SJSA1 (cell line): ENCODE data around the gene FGF4. TPM values are rescaled to one million over a fixed set of nuclear protein-coding genes. Genes with fewer than 3 reads are reported as not detected.
"Not testable (repeated sequence)": the region's sequence is repeated elsewhere in the genome, so short reads cannot be mapped to it uniquely, and the experiment has no call there.

ENCODE experiments used
- DNase-seq, 2 experiments: peaks; one replicate each; pipeline ENCODE4 v3.0.0-alpha.2; 2015 to 2020; ENCODE audit warnings: low spot score in 2 of 2, low read depth in 1 of 2
- H3K27ac ChIP-seq: fragments of 250-450 bp; sonication (Bioruptor Pico); 2 replicates; pipeline ENCODE4 v1.5.1; 2020; ENCODE audit warnings: mild to moderate bottlenecking, moderate library complexity
- H3K27me3 ChIP-seq: fragments of 250-450 bp; sonication (Bioruptor Pico); replicated peaks from 2 replicates; pipeline ENCODE4 v1.5.1; 2020; ENCODE audit warnings: mild to moderate bottlenecking, moderate library complexity
- H3K36me3 ChIP-seq: fragments of 250-450 bp; sonication (Bioruptor Pico); 2 replicates; pipeline ENCODE4 v1.5.1; 2020; ENCODE audit warnings: mild to moderate bottlenecking
- H3K4me1 ChIP-seq: fragments of 250-450 bp; sonication (Bioruptor Pico); replicated peaks from 2 replicates; pipeline ENCODE4 v1.6.1; 2021; ENCODE audit warnings: mild to moderate bottlenecking
- H3K4me3 ChIP-seq: fragments of 250-450 bp; sonication (Bioruptor Pico); 2 replicates; pipeline ENCODE4 v1.5.1; 2020; ENCODE audit warnings: mild to moderate bottlenecking
- H3K9me3 ChIP-seq: fragments of 250-450 bp; sonication (Bioruptor Pico); replicated peaks from 2 replicates; pipeline ENCODE4 v1.5.1; 2020; ENCODE audit warnings: mild to moderate bottlenecking
- total RNA-seq: library from RNA; depleted of rRNA; stranded (reverse); fragments of >200 nt; shearing (Covaris generic); gene quantifications from 2 replicates; pipeline ENCODE4 v1.2.3, GENCODE V29; 2014

The FGF4 gene
- total RNA-seq, 1 experiment from 2014 or later = not detected

DNA sequence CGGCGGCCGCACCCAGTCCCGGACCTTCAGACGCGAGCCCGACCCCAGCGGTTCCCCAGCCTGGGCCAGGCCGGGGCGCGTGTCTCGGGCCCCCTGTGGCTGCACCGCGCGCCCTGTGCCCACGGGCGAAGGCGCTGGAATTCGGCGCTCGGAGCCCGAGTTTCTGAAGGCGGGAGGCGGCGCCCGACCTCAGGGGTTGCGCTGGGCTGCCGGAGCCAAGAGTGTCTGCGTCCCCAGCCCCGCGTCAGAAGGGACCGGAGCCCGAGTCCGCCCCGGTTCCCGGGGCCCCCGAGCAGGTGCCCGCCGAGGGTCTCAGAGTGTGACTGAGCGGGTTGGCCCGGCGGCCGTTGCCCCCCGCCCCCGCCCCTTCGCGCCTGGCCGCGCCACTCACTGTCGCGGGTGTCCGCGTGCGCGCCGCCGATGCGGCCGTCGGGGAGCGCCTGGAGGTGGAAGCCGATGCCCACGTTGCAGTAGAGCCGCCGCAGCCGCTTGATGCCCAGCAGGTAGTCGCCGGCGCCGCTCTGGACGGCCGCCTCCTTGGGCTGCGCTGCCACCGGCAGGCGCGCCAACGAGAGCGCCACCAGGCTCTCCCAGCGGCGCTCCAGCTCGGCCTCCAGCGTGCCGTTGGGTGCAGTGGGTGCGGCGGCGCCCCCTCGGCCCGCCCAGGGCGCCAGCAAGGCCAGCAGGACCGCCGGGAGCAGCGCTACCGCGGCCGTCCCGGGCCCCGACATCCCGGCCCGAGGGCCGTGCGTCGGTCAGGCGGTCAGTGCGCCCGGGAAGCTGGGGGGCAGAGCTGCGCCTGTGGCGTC, 583 bp downstream of the FGF4 start:
- H3K27ac ChIP-seq = no peak overlapping the region
- H3K27me3 ChIP-seq = peaks cover 98% of the 10 kb centered on the region
- peaks cover 13% of the 10 kb centered on the region for H3K4me1 ChIP-seq
- H3K36me3 ChIP-seq = no peaks in the 10 kb centered on the region
- H3K9me3 ChIP-seq = peaks cover 6% of the 10 kb centered on the region
- H3K4me3 ChIP-seq = no peak overlapping the region
- no peak for DNase-seq

DNA sequence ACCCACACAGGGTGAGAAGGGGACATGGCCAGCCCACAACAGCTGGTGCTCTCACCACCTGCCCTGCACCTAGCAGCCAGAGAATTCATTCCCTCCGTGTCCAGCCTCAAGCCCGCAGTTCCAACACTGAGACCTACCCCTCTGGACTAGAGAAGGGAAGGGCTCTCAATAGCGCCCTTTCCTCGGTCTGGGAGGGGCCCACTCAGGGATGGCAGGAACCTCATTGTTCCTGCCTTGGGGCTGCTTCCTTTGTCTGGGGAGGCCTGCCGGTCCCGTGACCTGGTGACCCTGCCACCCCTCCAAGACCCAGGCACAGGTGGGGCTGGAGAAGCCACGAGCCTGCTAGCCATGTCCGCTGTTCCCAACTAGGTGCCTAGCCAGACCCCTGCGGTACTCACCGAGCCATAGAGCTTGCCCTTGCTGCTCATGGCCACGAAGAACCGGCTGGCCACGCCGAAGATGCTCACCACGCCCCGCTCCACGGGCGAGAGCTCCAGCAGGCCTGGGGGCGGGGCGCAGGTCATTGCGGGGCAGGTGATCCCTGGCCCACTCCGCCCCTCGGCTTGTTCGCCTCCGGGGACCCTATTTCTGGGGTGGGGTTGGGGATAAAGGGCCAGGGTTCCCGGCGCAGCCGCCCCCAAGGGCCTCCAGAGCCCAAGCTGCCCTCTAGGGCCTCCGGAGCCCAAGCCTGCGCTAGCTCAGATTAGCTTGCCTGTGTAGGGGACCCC, 1.4 kb downstream of the FGF4 start:
- peak in 1 of 2 experiments; percentile 56 for DNase-seq
- Histone ChIP-seq H3K9me3 (peaks cover 9% of the 10 kb centered on the region), H3K4me1 (peaks cover 13% of the 10 kb centered on the region), H3K4me3 (no peak overlapping the region), H3K27me3 (peaks cover 99% of the 10 kb centered on the region), H3K27ac (no peak overlapping the region), H3K36me3 (no peaks in the 10 kb centered on the region)

DNA sequence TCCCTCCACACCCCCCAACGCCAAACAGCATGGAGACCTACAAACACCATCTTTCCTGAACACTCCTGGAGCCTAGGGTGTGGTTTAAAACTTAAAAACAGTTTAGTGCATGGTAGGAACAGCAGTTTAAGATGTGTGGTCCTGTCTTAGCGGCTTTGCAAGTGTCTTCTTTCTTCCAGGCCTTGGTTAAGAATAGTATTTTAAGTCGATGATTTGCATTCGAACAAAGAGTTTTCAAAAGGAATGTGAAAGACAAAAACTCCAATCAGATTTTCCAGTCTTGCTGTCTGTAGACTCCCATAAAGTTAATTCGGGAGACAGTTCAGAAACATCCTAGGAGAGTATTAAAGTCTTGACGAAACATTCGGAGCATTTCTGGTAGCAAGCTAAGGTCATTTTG, 3.7 kb downstream of the FGF4 start:
- Histone ChIP-seq H3K4me3 (no peak overlapping the region), H3K9me3 (peaks cover 9% of the 10 kb centered on the region), H3K27me3 (peaks cover 88% of the 10 kb centered on the region), H3K27ac (no peak overlapping the region), H3K36me3 (no peaks in the 10 kb centered on the region), H3K4me1 (peaks cover 13% of the 10 kb centered on the region)
- DNase-seq = no peak

DNA sequence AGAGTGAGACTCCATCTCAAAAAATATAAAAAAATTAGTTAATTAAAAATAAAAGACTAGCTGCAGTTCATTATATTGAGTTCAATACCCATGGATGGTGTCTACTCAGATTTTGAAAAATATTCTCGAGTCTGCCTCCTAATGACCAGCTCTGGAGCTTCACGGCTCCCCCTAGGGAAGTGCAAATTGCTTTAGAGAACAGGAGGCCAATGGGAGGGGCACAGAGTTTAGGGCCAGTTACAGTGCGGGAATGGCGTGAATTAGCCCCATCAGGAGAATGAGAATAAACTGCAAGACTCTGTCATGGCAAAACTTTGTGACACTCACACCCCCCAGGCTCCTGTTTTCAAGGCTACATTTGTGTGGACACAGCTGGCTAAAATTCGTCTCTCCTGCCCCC, 4.6 kb downstream of the FGF4 start:
- H3K4me1 ChIP-seq = peaks cover 13% of the 10 kb centered on the region
- H3K4me3 ChIP-seq = no peak overlapping the region
- peaks cover 84% of the 10 kb centered on the region for H3K27me3 ChIP-seq
- H3K36me3 ChIP-seq = no peaks in the 10 kb centered on the region
- no peak for DNase-seq
- H3K9me3 ChIP-seq = peaks cover 9% of the 10 kb centered on the region
- H3K27ac ChIP-seq = no peak overlapping the region

DNA sequence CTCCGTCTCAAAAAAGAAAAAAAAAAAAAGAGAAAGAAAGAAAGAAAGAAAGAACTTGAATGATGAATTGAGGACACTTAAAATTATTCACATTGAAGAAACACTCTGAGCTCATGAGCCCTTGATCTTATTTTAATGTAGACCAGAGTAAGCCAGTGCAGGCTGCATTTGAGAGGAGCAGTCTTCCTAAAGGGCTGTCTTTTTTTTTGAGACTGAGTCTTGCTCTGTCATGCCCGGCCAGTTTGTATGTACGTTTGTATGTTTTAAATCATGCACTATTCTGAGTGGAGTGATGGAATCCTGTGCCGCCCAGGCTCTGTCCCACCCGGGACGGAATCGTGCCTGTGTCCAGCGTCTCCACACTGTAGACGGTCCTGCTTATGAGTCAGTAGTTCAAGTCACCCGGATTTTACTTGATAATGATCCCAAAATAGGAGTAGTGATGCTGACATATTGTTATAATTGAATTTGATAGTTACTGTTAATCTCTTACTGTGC, 9.6 kb downstream of the FGF4 start:
- Histone ChIP-seq H3K9me3 (peaks cover 8% of the 10 kb centered on the region; the same call in 1 of the 2 replicates), H3K4me1 (no peaks in the 10 kb centered on the region), H3K27me3 (peaks cover 69% of the 10 kb centered on the region), H3K36me3 (no peaks in the 10 kb centered on the region), H3K27ac (no peak overlapping the region), H3K4me3 (no peak overlapping the region)
- DNase-seq = no peak

DNA sequence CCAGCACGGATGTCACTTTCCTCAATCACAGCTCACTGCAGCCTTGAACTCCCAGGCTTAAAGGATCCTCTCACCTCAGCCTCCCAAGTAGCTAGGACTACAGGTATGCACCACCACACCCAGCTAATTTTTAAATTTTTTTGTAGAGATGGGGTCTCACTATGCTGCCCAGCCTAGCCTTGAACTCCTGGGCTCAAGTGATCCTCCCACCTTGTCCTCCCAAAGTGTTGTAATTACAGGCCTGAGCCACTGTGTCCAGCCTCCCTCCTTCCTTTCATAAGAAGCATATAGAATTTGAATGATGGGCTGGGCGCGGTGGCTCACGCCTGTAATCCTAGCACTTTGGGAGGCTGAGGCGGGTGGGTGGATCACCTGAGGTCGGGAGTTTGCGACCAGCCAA, 10.2 kb downstream of the FGF4 start:
- H3K4me3 ChIP-seq, H3K36me3 ChIP-seq, H3K27ac ChIP-seq, H3K4me1 ChIP-seq, DNase-seq, H3K9me3 ChIP-seq: not testable (repeated sequence)
- peaks cover 66% of the 10 kb centered on the region for H3K27me3 ChIP-seq

DNA sequence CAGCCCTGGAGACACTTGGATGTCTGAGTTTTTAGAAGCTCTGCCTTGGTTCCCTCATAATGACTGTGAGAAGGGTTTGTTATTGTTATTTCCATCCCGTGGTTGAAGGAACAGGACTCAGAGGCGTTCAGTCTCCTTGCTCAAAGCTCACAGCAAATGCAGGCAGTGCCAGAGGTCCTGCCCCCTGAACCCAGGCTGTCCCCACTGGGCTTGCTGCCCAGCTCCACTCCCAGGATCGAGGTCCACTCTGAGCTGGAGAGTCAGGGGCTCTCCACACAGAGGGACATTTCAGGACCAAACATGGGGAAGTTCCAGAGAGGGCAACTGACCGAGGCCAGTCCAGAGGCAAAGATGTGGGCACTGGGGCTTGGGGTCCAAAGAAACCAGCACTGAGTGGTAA, 14.8 kb downstream of the FGF4 start:
- no peak for DNase-seq
- H3K27ac ChIP-seq = no peak overlapping the region
- H3K36me3 ChIP-seq = no peaks in the 10 kb centered on the region
- H3K9me3 ChIP-seq = peaks cover 13% of the 10 kb centered on the region
- H3K4me1 ChIP-seq = no peaks in the 10 kb centered on the region
- H3K27me3 ChIP-seq = peaks cover 65% of the 10 kb centered on the region
- H3K4me3 ChIP-seq = no peak overlapping the region

DNA sequence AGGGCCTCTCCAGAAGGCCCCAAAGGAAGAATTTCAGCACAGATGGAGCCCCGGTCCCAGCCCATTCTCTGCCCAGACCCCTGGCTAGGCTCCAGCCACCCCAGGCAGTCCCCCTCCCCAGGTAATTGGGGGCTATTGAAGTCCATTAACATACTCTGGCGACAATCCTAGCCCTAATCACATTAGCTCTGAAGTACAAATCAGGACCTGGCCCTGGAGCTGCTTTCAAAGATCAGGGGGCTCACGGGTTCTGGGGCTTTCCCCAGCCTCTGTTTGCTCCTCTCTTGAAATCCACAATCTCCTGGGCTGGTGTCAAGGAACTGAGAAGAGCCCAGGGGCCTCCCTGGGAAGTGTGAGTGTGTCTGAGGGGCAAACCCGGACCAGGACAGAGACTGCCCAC, 22.3 kb downstream of the FGF4 start:
- Histone ChIP-seq H3K27ac (no peak overlapping the region), H3K4me3 (no peak overlapping the region), H3K4me1 (no peaks in the 10 kb centered on the region), H3K9me3 (no peaks in the 10 kb centered on the region), H3K27me3 (peaks cover 39% of the 10 kb centered on the region), H3K36me3 (no peaks in the 10 kb centered on the region)
- no peak for DNase-seq

DNA sequence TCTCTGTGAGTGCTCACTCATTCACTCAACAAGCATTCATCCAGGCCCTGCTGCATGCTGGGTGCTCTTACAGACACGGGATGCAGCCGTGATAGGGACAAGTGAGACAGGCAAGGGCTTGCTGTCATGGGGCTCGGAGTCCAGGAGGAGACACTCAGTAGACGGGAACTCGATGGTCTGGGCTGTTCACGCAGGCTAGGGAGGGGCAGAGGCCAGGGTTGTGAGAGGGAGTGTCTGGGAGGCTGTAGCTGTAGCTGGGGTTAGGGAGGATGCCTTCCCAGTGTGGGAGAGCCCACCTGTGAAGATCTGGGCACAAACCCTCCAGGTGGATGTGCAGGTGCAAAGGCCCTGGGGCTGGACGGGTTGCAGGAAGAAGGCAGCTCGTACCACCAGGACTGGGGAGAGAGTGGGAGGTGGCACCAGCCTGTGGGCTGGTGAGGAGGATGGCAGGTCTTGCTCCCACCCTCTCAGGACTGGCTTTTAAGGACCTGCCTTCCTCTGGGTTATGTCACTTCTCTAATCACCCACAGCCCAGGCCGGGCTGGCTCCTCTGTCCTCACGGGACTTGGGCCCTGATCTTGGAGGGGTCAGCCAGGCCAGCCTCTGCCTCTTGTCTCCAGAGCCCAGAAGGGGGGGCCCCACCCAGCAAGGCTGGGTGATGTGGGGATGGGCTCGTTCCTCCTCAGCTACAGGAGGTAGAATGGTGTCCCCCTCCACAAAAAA, 24.1 kb downstream of the FGF4 start:
- H3K27ac ChIP-seq = no peak overlapping the region
- DNase-seq = no peak
- no peaks in the 10 kb centered on the region for H3K36me3 ChIP-seq
- peaks cover 23% of the 10 kb centered on the region for H3K27me3 ChIP-seq
- H3K4me1 ChIP-seq = peaks cover 16% of the 10 kb centered on the region
- no peak overlapping the region for H3K4me3 ChIP-seq
- no peaks in the 10 kb centered on the region for H3K9me3 ChIP-seq

DNA sequence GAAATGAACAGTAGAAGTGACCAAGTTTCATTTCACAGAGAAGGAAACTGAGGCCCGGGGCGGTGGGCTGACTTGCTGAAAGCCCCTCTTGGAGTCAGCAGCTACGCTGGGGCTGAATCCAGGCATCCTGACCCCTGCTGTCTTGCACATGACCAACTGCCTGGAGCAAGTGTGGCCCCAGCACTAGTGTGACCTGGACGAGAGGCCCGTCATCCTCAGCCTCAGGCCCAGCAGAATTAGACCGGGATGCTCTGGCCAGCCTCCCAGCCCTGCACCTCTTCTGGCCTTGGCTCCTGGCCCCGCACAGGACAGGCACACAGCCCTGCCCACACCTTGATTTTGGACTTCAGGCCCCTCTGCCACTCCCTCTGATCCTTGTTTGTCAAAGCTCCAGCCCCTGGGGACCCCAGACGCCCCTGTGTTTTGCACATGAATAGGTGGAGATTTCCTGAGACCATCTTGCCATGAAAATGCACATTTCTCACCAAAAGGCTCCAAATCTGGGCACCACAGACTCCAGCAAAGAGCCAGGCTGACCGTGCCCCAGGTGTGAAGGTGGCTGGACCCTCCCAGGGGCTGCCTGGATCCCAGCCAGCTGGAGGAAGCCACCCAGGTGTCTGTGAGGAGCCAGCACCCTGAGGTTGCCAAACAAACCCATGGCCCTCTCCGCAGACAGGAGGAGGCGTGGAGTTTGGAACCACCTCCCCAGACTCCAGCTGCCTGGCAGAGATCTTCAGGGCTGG, 24.9 kb downstream of the FGF4 start:
- no peaks in the 10 kb centered on the region for H3K36me3 ChIP-seq
- no peak overlapping the region for H3K4me3 ChIP-seq
- H3K27me3 ChIP-seq = peaks cover 19% of the 10 kb centered on the region

DNA sequence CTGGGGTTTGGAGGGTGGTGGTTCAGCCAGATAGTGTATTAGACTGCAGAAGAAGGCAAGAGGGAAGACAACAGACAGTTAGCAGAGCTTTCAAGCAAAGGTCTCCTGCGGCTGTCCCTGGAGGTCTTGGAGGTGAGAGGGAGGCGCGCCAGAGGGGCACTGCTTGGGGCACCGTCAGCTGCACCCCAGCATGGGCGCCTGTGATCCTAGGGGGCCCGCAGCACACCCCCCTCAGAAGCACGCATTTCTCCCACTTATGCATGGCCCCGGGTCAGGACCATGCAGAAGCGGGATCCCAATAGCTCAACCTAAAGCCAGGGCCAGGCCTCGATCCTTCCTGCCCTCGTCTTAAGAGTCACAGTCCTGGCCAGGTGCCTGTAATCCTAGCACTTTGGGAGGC, 26.5 kb downstream of the FGF4 start:
- DNase-seq = no peak
- H3K4me3 ChIP-seq = no peak overlapping the region
- no peaks in the 10 kb centered on the region for H3K9me3 ChIP-seq
- peaks cover 3% of the 10 kb centered on the region for H3K27me3 ChIP-seq
- H3K4me1 ChIP-seq = peaks cover 40% of the 10 kb centered on the region
- no peak overlapping the region for H3K27ac ChIP-seq
- no peaks in the 10 kb centered on the region for H3K36me3 ChIP-seq

More for the DNA sequence above, 24.9 kb downstream of the FGF4 start:
- H3K27ac ChIP-seq = no peak overlapping the region
- peaks cover 24% of the 10 kb centered on the region for H3K4me1 ChIP-seq
- peak in 1 of 2 experiments; percentile 58 for DNase-seq
- H3K9me3 ChIP-seq = no peaks in the 10 kb centered on the region

DNA sequence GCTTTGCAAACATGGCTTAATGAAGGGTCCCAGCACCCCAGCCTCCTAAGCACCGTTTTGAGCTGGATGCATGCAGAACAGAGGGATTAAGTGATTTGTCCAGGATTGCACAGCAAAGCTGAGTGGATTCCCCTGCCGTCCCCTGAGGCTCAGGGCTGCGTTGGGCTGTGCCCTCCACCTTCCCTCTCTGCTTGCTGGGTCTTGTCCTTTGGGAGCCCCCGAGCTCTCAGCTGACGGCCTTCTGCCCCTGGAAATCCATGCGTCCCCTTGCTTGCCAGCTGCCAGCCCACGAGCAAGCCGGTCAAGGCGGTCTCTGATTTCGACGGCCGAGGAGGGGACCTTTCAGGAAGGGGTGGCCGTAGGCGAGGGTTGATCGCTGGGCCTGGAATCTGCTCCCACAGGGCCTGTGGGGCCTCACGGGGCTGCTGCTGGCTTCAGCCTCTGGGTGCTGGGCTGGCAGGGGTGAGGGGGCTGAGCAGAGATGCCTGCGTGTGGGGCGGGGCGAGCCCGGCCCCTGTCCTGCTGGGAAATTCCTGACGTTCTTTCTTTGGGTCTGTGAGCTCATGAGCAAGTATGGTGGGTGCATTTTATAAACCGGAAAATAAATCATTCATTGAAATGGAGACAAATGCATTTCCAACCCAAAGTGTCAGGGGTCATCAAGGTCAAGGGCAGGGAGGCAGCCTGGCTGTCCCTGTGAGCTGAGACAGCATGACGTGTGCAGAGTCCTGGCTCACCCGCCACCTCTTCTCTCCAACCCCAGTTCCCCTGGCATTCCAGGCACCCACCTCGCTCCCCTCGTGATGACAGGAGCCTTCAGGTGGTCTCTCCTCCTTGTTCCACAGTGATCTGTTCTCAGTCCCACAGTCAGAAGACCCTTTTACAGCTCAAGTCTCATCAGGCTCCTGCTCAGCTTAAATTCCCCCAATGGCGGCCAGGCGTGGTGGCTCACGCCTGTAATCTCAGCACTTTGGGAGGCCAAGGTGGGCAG, 28.1 kb downstream of the FGF4 start:
- no peaks in the 10 kb centered on the region for H3K36me3 ChIP-seq

More for the DNA sequence above, 28.1 kb downstream of the FGF4 start:
- Histone ChIP-seq H3K27me3 (no peaks in the 10 kb centered on the region), H3K4me1 (peaks cover 43% of the 10 kb centered on the region), H3K4me3 (no peak overlapping the region), H3K27ac (no peak overlapping the region), H3K9me3 (no peaks in the 10 kb centered on the region)
- DNase-seq = peak in 1 of 2 experiments; percentile 61
